Thyroid gland (tissue), 4 donors: ENCODE measurements around the gene KCNK13. TPM values are rescaled to one million over a fixed set of nuclear protein-coding genes. Genes with fewer than 3 reads are reported as not detected.

Experiments used
- DNase-seq, 2 donors: peaks; one replicate each; pipeline ENCODE4 v3.0.0-alpha.2; 2019
- H3K27ac ChIP-seq, 3 donors: fragments of 200-600 bp; sonication (generic); 1 replicate in 2 of 3; 2 replicates in 1 of 3; pipeline ENCODE4 v1.5.1; 2016 to 2019; ENCODE audit warnings: mild to moderate bottlenecking in 1 of 3, moderate library complexity in 1 of 3
- H3K27me3 ChIP-seq: fragments of 200-600 bp; sonication (generic); one replicate; pipeline ENCODE4 v1.5.1; 2019
- H3K36me3 ChIP-seq, 2 donors: fragments of 200-600 bp; sonication (generic); one replicate each; pipeline ENCODE4 v1.5.1; 2016 to 2019
- H3K4me1 ChIP-seq, 2 donors: fragments of 200-600 bp; sonication (generic); one replicate each; pipeline ENCODE4 v1.5.1; 2017 to 2019
- H3K4me3 ChIP-seq, 3 donors: fragments of 200-600 bp; sonication (generic); replicated peaks in 1 of 3; 1 replicate in 2 of 3; 2 replicates in 1 of 3; pipeline ENCODE4 v1.5.1; 2016; ENCODE audit warnings: mild to moderate bottlenecking in 1 of 3
- H3K9me3 ChIP-seq: fragments of 200-600 bp; sonication (generic); one replicate; pipeline ENCODE4 v1.5.1; 2017
- CTCF ChIP-seq, 6 experiments: fragments of 200-600 bp in 3 of 6; fragments of 450-650 bp in 3 of 6; sonication (generic) in 3 of 6; IDR thresholded peaks; one replicate each; pipeline ENCODE4 v1.5.1; 2016 to 2019; ENCODE audit warnings: antibody characterized with exemption in 6 of 6, mild to moderate bottlenecking in 2 of 6, inconsistent platforms in 1 of 6, moderate library complexity in 1 of 6
- POLR2A ChIP-seq, 2 donors: fragments of 450-650 bp; IDR thresholded peaks; one replicate each; pipeline ENCODE4 v1.6.1; 2017; ENCODE audit warnings: antibody characterized with exemption in 2 of 2, mild to moderate bottlenecking in 2 of 2, moderate library complexity in 1 of 2
- WGBS, 2 donors: methylation state at CpG; one replicate each; pipeline ENCODE4 v1.1.5; 2017; 5-methylcytosine and 5-hydroxymethylcytosine counted together
- intact Hi-C: fragments of 100-400 bp; cut with DNase I; formaldehyde crosslinking; loops from one replicate; pipeline ENCODE4 v1.15.1; 2023
- total RNA-seq, 4 donors: library from RNA; depleted of rRNA; stranded (reverse); fragments of >200 nt; gene quantifications; one replicate each; pipeline ENCODE4 v1.2.3, GENCODE V29; 2016

The KCNK13 gene
- total RNA-seq, 4 donors from 2014 or later = 4.0 to 7.2 (median 4.9) TPM

- H3K36me3 ChIP-seq = no peaks in the 10 kb centered on the region
- no peak overlapping the region for H3K27ac ChIP-seq
- H3K4me1 ChIP-seq = no peaks in the 10 kb centered on the region
- DNase-seq = no peak
- H3K4me3 ChIP-seq = no peak overlapping the region
- intact Hi-C loops = no loop called here
- H3K27me3 ChIP-seq = no peaks in the 10 kb centered on the region
- WGBS, 2 donors = 79 to 87% methylated on average over 4 of the region's 4 CpGs
- H3K9me3 ChIP-seq = no peaks in the 10 kb centered on the region
- no peak for TF ChIP-seq POLR2A (IDR thresholded peaks at IDR 0.05)
- no peak for TF ChIP-seq CTCF (IDR thresholded peaks at IDR 0.05)
Measured at GRCh38 chr14:90137807-90138206, 76.0 kb downstream of the KCNK13 start.

GRCh38 chr14:90139199-90139598 is 77.4 kb downstream of the KCNK13 start:
- no peak overlapping the region for H3K27ac ChIP-seq
- WGBS, 2 donors = 87 to 89% methylated on average over 5 to 6 of the region's 6 CpGs
- DNase-seq = no peak
- no peak overlapping the region for H3K4me3 ChIP-seq
- TF ChIP-seq CTCF (IDR thresholded peaks at IDR 0.05) = no peak
- TF ChIP-seq POLR2A (IDR thresholded peaks at IDR 0.05) = no peak
- H3K36me3 ChIP-seq = no peaks in the 10 kb centered on the region
- no peaks in the 10 kb centered on the region for H3K9me3 ChIP-seq
- H3K27me3 ChIP-seq = no peaks in the 10 kb centered on the region
- intact Hi-C loops = no loop called here
- no peaks in the 10 kb centered on the region for H3K4me1 ChIP-seq

GRCh38 chr14:90140298-90140955 is 78.6 kb downstream of the KCNK13 start:
- TF ChIP-seq CTCF (IDR thresholded peaks at IDR 0.05) = no peak
- no peak for TF ChIP-seq POLR2A (IDR thresholded peaks at IDR 0.05)
- intact Hi-C loops = no loop called here
- WGBS, 2 donors = 60 to 61% methylated on average over 12 of the region's 12 CpGs

GRCh38 chr14:90140956-90141316 is 79.1 kb downstream of the KCNK13 start:
- no peak overlapping the region for H3K4me3 ChIP-seq
- no peak for DNase-seq
- H3K36me3 ChIP-seq = no peaks in the 10 kb centered on the region
- no peak for TF ChIP-seq CTCF (IDR thresholded peaks at IDR 0.05)
- TF ChIP-seq POLR2A (IDR thresholded peaks at IDR 0.05) = no peak
- no peaks in the 10 kb centered on the region for H3K9me3 ChIP-seq
- 79 to 84% methylated on average over 5 of the region's 5 CpGs for WGBS, 2 donors
- intact Hi-C loops = no loop called here
- H3K4me1 ChIP-seq = no peaks in the 10 kb centered on the region
- no peak overlapping the region for H3K27ac ChIP-seq
- no peaks in the 10 kb centered on the region for H3K27me3 ChIP-seq

More at GRCh38 chr14:90140298-90140955, 78.6 kb downstream of the KCNK13 start:
- DNase-seq = no peak
- no peaks in the 10 kb centered on the region for H3K27me3 ChIP-seq
- no peaks in the 10 kb centered on the region for H3K36me3 ChIP-seq
- H3K4me1 ChIP-seq = no peaks in the 10 kb centered on the region
- H3K27ac ChIP-seq = no peak overlapping the region
- no peak overlapping the region for H3K4me3 ChIP-seq
- H3K9me3 ChIP-seq = no peaks in the 10 kb centered on the region

- Histone ChIP-seq H3K36me3 (no peaks in the 10 kb centered on the region), H3K9me3 (no peaks in the 10 kb centered on the region), H3K27ac (no peak overlapping the region), H3K27me3 (no peaks in the 10 kb centered on the region), H3K4me3 (no peak overlapping the region), H3K4me1 (no peaks in the 10 kb centered on the region)
- DNase-seq = no peak
- WGBS, 2 donors = 90 to 92% methylated on average over 2 of the region's 2 CpGs
- no peak for TF ChIP-seq POLR2A (IDR thresholded peaks at IDR 0.05)
- no peak for TF ChIP-seq CTCF (IDR thresholded peaks at IDR 0.05)
- intact Hi-C loops = no loop called here
Measured at GRCh38 chr14:90153429-90153828, 91.6 kb downstream of the KCNK13 start.
